Activated CD4-positive, alpha-beta T cell treated with anti-CD3 and anti-CD28 coated beads, Interleukin-2, amount 50 U/mL, for 1 hour (primary cell): ENCODE data around the gene PTCH2.
"Not testable (repeated sequence)": the region's sequence is repeated elsewhere in the genome, so short reads cannot be mapped to it uniquely, and the experiment has no call there.

Experiments used
- DNase-seq: peaks from one replicate; pipeline ENCODE4 v3.0.0-alpha.2; 2020

The PTCH2 gene

GRCh38 chr1:44817771-44818495 lies 25.1 kb downstream of the PTCH2 start:
- DNase-seq = no peak

GRCh38 chr1:44817307-44817706 lies 25.7 kb downstream of the PTCH2 start:
- no peak for DNase-seq

- DNase-seq = not testable (repeated sequence)
These were observed 27.1 kb downstream of the PTCH2 start for GRCh38 chr1:44815926-44816325.

- DNase-seq = no peak
These were observed 30.1 kb downstream of the PTCH2 start for GRCh38 chr1:44812822-44813543.

- DNase-seq = no peak
These were observed 31.8 kb downstream of the PTCH2 start for GRCh38 chr1:44811234-44811633.

- DNase-seq = not testable (repeated sequence)
These were observed 32.3 kb downstream of the PTCH2 start for GRCh38 chr1:44810762-44811105.

GRCh38 chr1:44810101-44810761 lies 32.8 kb downstream of the PTCH2 start:
- peak; percentile 36 for DNase-seq

GRCh38 chr1:44808938-44809917 lies 33.8 kb downstream of the PTCH2 start:
- peak; percentile 89 for DNase-seq

- peak; percentile 31 for DNase-seq
These were observed 34.8 kb downstream of the PTCH2 start, which contains the start of gene BTBD19 for GRCh38 chr1:44808063-44808937. Gene BTBD19, plus strand, starts transcription at chr1:44808523. Its CDS starts 298 bp downstream, at chr1:44808821.

GRCh38 chr1:44807364-44808062 lies 35.5 kb downstream of the PTCH2 start:
- peak; percentile 96 for DNase-seq

- DNase-seq = peak; percentile 23
These were observed 36.2 kb downstream of the PTCH2 start, which contains the start of gene DYNLT4 for GRCh38 chr1:44806704-44807363. Gene DYNLT4, minus strand, starts transcription at chr1:44807351. Its CDS starts 683 bp downstream, at chr1:44806668.

GRCh38 chr1:44806025-44806703 lies 36.9 kb downstream of the PTCH2 start:
- no peak for DNase-seq

- no peak for DNase-seq
These were observed 37.6 kb downstream of the PTCH2 start for GRCh38 chr1:44805311-44806024.

GRCh38 chr1:44803312-44804095 lies 39.5 kb downstream of the PTCH2 start:
- DNase-seq = no peak

GRCh38 chr1:44803062-44803311 lies 40.1 kb downstream of the PTCH2 start:
- no peak for DNase-seq

GRCh38 chr1:44802306-44803061 lies 40.6 kb downstream of the PTCH2 start:
- no peak for DNase-seq

GRCh38 chr1:44801491-44802305 lies 41.4 kb downstream of the PTCH2 start:
- DNase-seq = no peak
